IMR-90 (cell line): ENCODE data around the gene C9orf78. TPM values are rescaled to one million over a fixed set of nuclear protein-coding genes. Genes with fewer than 3 reads are reported as not detected.

Experiments
- ATAC-seq: fragments of 200-7000 bp; cut with Tn5 transposase; 2 replicates; pipeline ENCODE4 v1.9.1; 2020; ENCODE audit warnings: low read depth, mild to moderate bottlenecking, moderate library complexity
- BruUV-seq: library from RNA; stranded (reverse); fragments of 400-500 nt; replicated peaks from 2 replicates; lab custom pipeline; 2021; lab: Mats Ljungman, UMichigan
- CTCF ChIA-PET: fragments of 300-600 bp; formaldehyde crosslinking; extraction: SDS; loops from one replicate; lab custom pipeline; 2021; ENCODE audit warnings: antibody characterized with exemption; lab: Yijun Ruan, JAX
- POLR2A ChIA-PET: fragments of 300-600 bp; sonication (Branson Sonifier 250); formaldehyde crosslinking; loops from one replicate; lab custom pipeline; 2022; ENCODE audit warnings: antibody characterized with exemption; ENCODE audit not compliant: unreplicated experiment; lab: Charles Lee
- DNase-seq: peaks from one replicate; pipeline ENCODE4 v3.0.0; 2013
- H2AFZ ChIP-seq: replicated peaks from 2 replicates; pipeline ENCODE3; 2013; ENCODE audit warnings: low read length, mild to moderate bottlenecking; ENCODE audit not compliant: poor library complexity
- H2AK5ac ChIP-seq: 2 replicates; pipeline ENCODE4 v1.6.1; 2013; ENCODE audit warnings: low read depth, low read length, inconsistent platforms
- H2AK9ac ChIP-seq: replicated peaks from 2 replicates; pipeline ENCODE3; 2013; ENCODE audit warnings: mild to moderate bottlenecking, low read depth, low read length, moderate library complexity; ENCODE audit not compliant: poor library complexity
- H2BK120ac ChIP-seq: 2 replicates; pipeline ENCODE4 v1.6.1; 2013; ENCODE audit warnings: low read depth, low read length, inconsistent platforms
- H2BK15ac ChIP-seq: 3 replicates; pipeline ENCODE4 v1.6.1; 2013; ENCODE audit warnings: low read depth, low read length, inconsistent platforms
- H2BK20ac ChIP-seq: 2 replicates; pipeline ENCODE4 v1.6.1; 2013; ENCODE audit warnings: low read depth, mild to moderate bottlenecking, inconsistent platforms, low read length, moderate library complexity
- H2BK5ac ChIP-seq: 2 replicates; pipeline ENCODE4 v1.6.1; 2013; ENCODE audit warnings: mild to moderate bottlenecking, low read depth, low read length, inconsistent platforms; ENCODE audit not compliant: poor library complexity, severe bottlenecking
- H3K14ac ChIP-seq: replicated peaks from 2 replicates; pipeline ENCODE4 v1.6.1; 2013; ENCODE audit warnings: low read depth, low read length, inconsistent platforms
- H3K18ac ChIP-seq: 2 replicates; pipeline ENCODE4 v1.6.1; 2013; ENCODE audit warnings: low read depth, low read length, control low read depth
- H3K23ac ChIP-seq: 2 replicates; pipeline ENCODE4 v1.6.1; 2013; ENCODE audit warnings: low read depth, low read length, inconsistent platforms
- H3K27ac ChIP-seq: 2 replicates; pipeline ENCODE4 v1.5.1; 2013; ENCODE audit warnings: mild to moderate bottlenecking, control low read depth, low read length; ENCODE audit not compliant: insufficient read depth
- H3K27me3 ChIP-seq: 2 replicates; pipeline ENCODE4 v1.6.1; 2013; ENCODE audit warnings: low read length; ENCODE audit not compliant: control insufficient read depth, insufficient read depth
- H3K36me3 ChIP-seq: 2 replicates; pipeline ENCODE4 v1.6.1; 2013; ENCODE audit warnings: low read length, mixed read lengths; ENCODE audit not compliant: control insufficient read depth, insufficient read depth
- H3K4ac ChIP-seq: 2 replicates; pipeline ENCODE4 v1.6.1; 2013; ENCODE audit warnings: low read depth, low read length, inconsistent platforms
- H3K4me1 ChIP-seq: 2 replicates; pipeline ENCODE4 v1.6.1; 2013; ENCODE audit warnings: low read length, mixed read lengths; ENCODE audit not compliant: control insufficient read depth, insufficient read depth
- H3K4me2 ChIP-seq: 2 replicates; pipeline ENCODE4 v1.6.1; 2013; ENCODE audit warnings: low read depth, mild to moderate bottlenecking, control low read depth, low read length, moderate library complexity
- H3K4me3 ChIP-seq: 2 replicates; pipeline ENCODE4 v1.5.1; 2013; ENCODE audit warnings: low read depth, mild to moderate bottlenecking, control low read depth, low read length, moderate library complexity; ENCODE audit not compliant: insufficient read depth
- H3K56ac ChIP-seq: 2 replicates; pipeline ENCODE4 v1.6.1; 2013; ENCODE audit warnings: low read length, inconsistent platforms; ENCODE audit not compliant: insufficient read depth; ENCODE audit errors: extremely low read depth
- H3K79me1 ChIP-seq, 2 experiments: 2 replicates each; pipeline ENCODE4 v1.6.1; 2013; ENCODE audit warnings: low read length in 2 of 2, inconsistent platforms in 1 of 2, low read depth in 1 of 2
- H3K9ac ChIP-seq: 2 replicates; pipeline ENCODE4 v1.6.1; 2013; ENCODE audit warnings: low read depth, low read length, control low read depth
- H3K9me1 ChIP-seq: 2 replicates; pipeline ENCODE4 v1.6.1; 2013; ENCODE audit warnings: low read length, inconsistent platforms; ENCODE audit not compliant: insufficient read depth
- H3K9me3 ChIP-seq: 2 replicates; pipeline ENCODE4 v1.6.1; 2013; ENCODE audit warnings: low read length; ENCODE audit not compliant: control insufficient read depth, insufficient read depth
- H4K20me1 ChIP-seq: 2 replicates; pipeline ENCODE4 v1.6.1; 2013; ENCODE audit warnings: low read length, inconsistent platforms; ENCODE audit not compliant: insufficient read depth
- H4K5ac ChIP-seq: 2 replicates; pipeline ENCODE4 v1.6.1; 2013; ENCODE audit warnings: mild to moderate bottlenecking, low read depth, low read length, control low read depth
- H4K8ac ChIP-seq, 2 experiments: 2 replicates each; pipeline ENCODE4 v1.6.1; 2013; ENCODE audit warnings: low read depth in 2 of 2, low read length in 2 of 2, control low read depth in 1 of 2, inconsistent platforms in 1 of 2
- H4K91ac ChIP-seq: 2 replicates; pipeline ENCODE4 v1.6.1; 2013; ENCODE audit warnings: low read depth, low read length, inconsistent platforms; ENCODE audit not compliant: insufficient read depth
- POLR2A ChIP-seq: IDR thresholded peaks from 2 replicates; pipeline ENCODE4 v1.6.1; 2012; ENCODE audit warnings: mild to moderate bottlenecking, low read depth, low read length
- RAD21 ChIP-seq: IDR thresholded peaks from 2 replicates; pipeline ENCODE4 v1.6.1; 2012; ENCODE audit warnings: low read length, improper control_type of control experiment
- RCOR1 ChIP-seq: IDR thresholded peaks from 2 replicates; pipeline ENCODE4 v1.6.1; 2012; ENCODE audit warnings: mild to moderate bottlenecking, low read length, improper control_type of control experiment; ENCODE audit not compliant: insufficient replicate concordance
- WGBS, 2 experiments: methylation state at CpG; one replicate each; pipeline versions ENCODE4 v1.1.5 to v1.1.7; 2013; ENCODE audit warnings: missing lambda C conversion rate in 2 of 2; ENCODE audit not compliant: insufficient read length in 1 of 2; ENCODE audit errors: extremely low coverage in 2 of 2; 5-methylcytosine and 5-hydroxymethylcytosine counted together
- dilution Hi-C: fragments of 300-500 bp; cut with HindIII; formaldehyde crosslinking; loops from one replicate; pipeline ENCODE4 v1.14.3; 2018; ENCODE audit warnings: low sequenced_read_pairs; ENCODE audit not compliant: unreplicated experiment
- in situ Hi-C: fragments of 300-500 bp; cut with MboI; formaldehyde crosslinking; loops from 3 replicates; pipeline ENCODE4 v1.14.3; 2019; ENCODE audit warnings: low sequenced_read_pairs, inconsistent platforms, mixed read lengths
- intact Hi-C: fragments of 100-400 bp; cut with micrococcal nuclease; formaldehyde crosslinking; loops from 2 replicates; pipeline ENCODE4 v1.10.0; 2022
- polyA plus RNA-seq, 3 experiments: library from polyadenylated mRNA; depleted of rRNA; stranded (reverse); fragments of >200 nt; gene quantifications; 2 replicates each; pipeline ENCODE4 v1.2.3, GENCODE V29; 2012; ENCODE audit warnings: low replicate concordance in 1 of 3
- total RNA-seq: library from RNA; depleted of rRNA; stranded (reverse); fragments of >200 nt; gene quantifications from 2 replicates; pipeline ENCODE4 v1.2.3, GENCODE V29; 2012
- TF ChIP-seq, protein P1 (sequence below): fragments of 150-350 bp; IDR thresholded peaks from 2 replicates; pipeline ENCODE4 v1.6.1; 2016; ENCODE audit warnings: low read depth, mild to moderate bottlenecking, low read length, moderate library complexity, borderline replicate concordance

The C9orf78 gene
- total and polyA plus RNA-seq, 2 of the 4 experiments (the other 2 are of a cell fraction), result 29.8 to 46.0 TPM

DNA sequence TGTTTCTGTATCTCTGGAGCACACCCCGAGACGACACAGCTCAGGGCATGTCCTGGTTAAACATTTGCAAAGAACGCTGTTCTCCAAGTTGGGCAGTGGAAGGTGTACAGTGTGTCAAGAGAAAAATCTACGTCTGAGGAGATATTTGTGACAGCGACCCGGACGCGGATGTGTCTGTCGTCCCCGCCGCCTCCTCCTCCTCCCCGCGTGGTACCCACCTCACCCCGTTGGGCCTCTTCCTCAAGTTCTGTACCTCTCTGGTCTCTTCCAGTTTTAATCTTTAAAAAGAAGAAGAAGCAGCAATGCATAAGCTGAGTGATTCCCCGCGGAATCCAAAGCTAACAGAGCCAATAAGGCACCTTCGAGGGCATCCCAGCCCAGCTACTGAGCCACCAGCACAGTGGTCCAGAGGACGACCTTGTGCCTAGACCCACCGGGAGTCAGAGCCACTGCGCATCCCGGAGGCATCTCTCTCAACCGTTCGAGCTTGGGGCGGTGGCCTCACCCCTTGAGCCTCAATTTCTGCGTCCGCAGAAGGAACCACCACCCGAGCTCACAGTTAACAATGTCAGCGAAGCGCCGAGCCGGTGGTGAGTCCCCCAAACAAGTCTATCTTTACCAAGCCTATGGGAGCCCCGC lies 467 bp downstream of the C9orf78 start:
- Histone ChIP-seq H4K8ac (peak overlapping the region; percentile 83 to 91; a peak in 3 of 4 replicates), H2BK15ac (no peak overlapping the region), H3K79me1 (peaks cover 27 to 53% of the 10 kb centered on the region in 2 experiments), H3K4ac (peak overlapping the region; percentile 84), H3K4me3 (peak overlapping the region; percentile 94), H2BK120ac (peak overlapping the region; percentile 64; the same call in 1 of the 2 replicates), H2AK9ac (peak overlapping the region; percentile 80), H2AFZ (peak overlapping the region; percentile 97), H3K56ac (peak overlapping the region; percentile 77; the same call in 1 of the 2 replicates), H3K18ac (no peak overlapping the region), H3K9ac (peak overlapping the region; percentile 90), H4K5ac (peak overlapping the region; percentile 72), H3K23ac (peak overlapping the region; percentile 88), H3K9me3 (no peaks in the 10 kb centered on the region), H3K27ac (peak overlapping the region; percentile 79), H2BK5ac (peak overlapping the region; percentile 54), H2AK5ac (peak overlapping the region; percentile 52; the same call in 1 of the 2 replicates), H3K36me3 (peaks cover 18% of the 10 kb centered on the region), H3K9me1 (peaks cover 15% of the 10 kb centered on the region), H3K4me1 (peaks cover 11% of the 10 kb centered on the region), H4K20me1 (peaks cover 11% of the 10 kb centered on the region), H3K27me3 (no peaks in the 10 kb centered on the region), H3K14ac (peak overlapping the region; percentile 76), H3K4me2 (peak overlapping the region; percentile 95), H2BK20ac (no peak overlapping the region), H4K91ac (peak overlapping the region; percentile 66)
- ATAC-seq (peak; percentile 12), DNase-seq (no peak)
- TF ChIP-seq RCOR1 (no peak), POLR2A (no peak), RAD21 (no peak)
- TF ChIP-seq, protein P1, sequence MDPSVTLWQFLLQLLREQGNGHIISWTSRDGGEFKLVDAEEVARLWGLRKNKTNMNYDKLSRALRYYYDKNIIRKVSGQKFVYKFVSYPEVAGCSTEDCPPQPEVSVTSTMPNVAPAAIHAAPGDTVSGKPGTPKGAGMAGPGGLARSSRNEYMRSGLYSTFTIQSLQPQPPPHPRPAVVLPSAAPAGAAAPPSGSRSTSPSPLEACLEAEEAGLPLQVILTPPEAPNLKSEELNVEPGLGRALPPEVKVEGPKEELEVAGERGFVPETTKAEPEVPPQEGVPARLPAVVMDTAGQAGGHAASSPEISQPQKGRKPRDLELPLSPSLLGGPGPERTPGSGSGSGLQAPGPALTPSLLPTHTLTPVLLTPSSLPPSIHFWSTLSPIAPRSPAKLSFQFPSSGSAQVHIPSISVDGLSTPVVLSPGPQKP, result no peak
- 0% methylated on average over 12 of the region's 32 CpGs; no CpG with 5 or more reads in 1 of the 2 experiments for WGBS, 2 experiments
- ChIA-PET POLR2A (no interaction called here), CTCF (no interaction called here)
- intact Hi-C loops, result loop anchor here (2.0 kb wide), 1 partner anchor 208 kb away; the partner anchor contains the start of gene FNBP1
- in situ Hi-C loops, result no loop called here
- dilution Hi-C loops, result no loop called here
- no TSS peak for BruUV-seq
